GM19372 (cell line): ENCODE measurements around the gene NOP9.
A peak's percentile ranks its signal among the peaks of the same experiment; 100 is the strongest.

ENCODE experiments used
- ATAC-seq: cut with Tn5 transposase; IDR thresholded peaks from one replicate; pipeline ENCODE4 v1.9.1; 2021; ENCODE audit warnings: mild to moderate bottlenecking, low read depth, moderate library complexity; ENCODE audit not compliant: unreplicated experiment

Gene NOP9, protein sequence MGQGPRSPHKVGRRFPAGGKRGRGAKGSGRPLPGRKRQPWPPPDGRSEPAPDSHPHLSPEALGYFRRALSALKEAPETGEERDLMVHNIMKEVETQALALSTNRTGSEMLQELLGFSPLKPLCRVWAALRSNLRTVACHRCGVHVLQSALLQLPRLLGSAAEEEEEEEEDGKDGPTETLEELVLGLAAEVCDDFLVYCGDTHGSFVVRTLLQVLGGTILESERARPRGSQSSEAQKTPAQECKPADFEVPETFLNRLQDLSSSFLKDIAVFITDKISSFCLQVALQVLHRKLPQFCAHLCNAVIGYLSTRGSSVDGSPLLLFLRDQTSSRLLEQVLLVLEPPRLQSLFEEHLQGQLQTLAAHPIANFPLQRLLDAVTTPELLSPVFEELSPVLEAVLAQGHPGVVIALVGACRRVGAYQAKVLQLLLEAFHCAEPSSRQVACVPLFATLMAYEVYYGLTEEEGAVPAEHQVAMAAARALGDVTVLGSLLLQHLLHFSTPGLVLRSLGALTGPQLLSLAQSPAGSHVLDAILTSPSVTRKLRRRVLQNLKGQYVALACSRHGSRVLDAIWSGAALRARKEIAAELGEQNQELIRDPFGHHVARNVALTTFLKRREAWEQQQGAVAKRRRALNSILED

DNA sequence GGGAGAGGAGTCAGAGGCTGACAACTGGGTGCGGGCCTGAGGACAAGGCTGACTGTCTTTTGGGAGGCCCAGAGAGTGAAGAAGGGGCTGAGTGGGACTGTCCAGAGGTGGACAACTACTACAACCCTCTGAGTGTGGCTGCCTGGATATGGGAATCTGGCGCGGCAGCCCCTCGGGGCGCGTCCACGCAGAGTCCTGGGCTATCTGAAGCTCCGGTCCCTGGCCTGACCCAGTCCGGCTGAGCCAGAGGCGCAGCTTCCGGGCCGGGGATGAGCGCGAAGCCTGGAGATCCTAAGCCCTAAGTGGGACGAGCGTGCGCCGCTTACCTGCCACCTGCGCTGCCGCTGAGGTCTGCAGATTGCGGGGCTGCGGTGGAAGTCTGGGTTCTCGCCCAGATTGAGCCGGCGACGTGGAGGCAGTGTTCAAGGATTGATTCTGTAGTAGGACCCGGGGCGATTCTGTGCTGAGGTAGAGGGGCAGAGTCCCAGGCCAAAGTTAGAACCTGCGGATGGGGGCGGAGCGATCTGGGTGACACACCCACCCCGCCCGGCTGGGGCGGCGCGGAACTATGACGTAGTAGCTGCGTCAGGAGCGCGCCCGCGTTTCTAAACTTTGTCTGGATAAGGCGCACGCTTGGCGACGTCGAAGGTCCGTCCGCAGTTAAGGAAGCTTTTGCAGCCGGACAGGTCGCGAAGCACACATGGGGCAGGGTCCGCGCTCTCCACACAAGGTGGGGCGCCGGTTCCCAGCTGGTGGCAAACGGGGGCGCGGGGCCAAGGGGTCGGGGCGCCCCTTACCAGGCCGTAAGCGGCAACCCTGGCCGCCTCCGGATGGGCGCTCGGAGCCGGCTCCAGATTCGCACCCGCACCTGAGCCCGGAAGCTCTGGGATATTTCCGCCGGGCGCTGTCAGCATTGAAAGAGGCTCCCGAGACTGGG, at the start of gene NOP9, which contains the start of gene DHRS1:
Gene NOP9 (plus strand): TSS at position 596 of the 937 bp plus-strand sequence. CDS start 105 bp downstream, at position 701.
Gene DHRS1 (minus strand): TSS at position 526 of the 937 bp plus-strand sequence. CDS start 674 bp downstream, outside the sequence.
- peak; percentile 73 for ATAC-seq

DNA sequence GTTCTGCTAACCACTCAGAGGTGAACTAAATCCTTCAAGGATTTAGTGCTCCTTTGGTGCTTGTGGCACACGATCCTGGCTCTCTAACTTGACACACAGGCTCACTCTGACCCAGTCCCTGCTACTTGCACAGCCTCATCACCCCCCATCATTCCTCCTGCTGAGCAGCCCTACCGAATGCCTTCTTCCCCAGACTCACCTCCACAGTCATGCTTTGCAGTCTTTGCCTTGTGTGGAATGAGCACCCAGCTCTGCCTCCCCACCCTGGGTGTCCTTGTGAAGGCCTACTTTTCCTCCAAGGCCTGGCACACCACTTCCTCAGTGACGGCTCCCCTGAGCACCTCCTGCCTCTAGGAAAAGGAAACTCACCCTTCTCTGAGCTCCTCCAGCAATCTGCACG, 49.3 kb upstream of the NOP9 start:
- ATAC-seq = no peak

DNA sequence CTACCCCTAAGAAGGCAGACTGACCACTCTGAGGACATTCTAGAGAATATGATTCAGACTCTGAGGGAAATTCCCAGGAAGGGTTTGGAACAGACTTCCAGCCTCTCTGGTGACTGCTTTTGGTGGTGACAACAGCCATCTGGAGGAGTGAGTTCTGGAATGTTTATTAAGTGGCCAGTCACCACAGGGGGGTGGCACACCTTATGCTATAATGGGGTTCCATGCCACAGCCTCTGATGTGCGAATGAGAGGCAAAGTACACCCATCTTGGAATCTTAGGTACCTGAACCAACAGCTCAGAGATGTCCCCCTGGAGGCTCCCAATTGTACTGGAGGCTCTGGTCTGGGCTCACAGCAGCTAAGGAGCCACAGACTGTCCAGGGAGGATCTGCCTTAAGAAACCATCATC, 47.8 kb upstream of the NOP9 start:
- no peak for ATAC-seq

DNA sequence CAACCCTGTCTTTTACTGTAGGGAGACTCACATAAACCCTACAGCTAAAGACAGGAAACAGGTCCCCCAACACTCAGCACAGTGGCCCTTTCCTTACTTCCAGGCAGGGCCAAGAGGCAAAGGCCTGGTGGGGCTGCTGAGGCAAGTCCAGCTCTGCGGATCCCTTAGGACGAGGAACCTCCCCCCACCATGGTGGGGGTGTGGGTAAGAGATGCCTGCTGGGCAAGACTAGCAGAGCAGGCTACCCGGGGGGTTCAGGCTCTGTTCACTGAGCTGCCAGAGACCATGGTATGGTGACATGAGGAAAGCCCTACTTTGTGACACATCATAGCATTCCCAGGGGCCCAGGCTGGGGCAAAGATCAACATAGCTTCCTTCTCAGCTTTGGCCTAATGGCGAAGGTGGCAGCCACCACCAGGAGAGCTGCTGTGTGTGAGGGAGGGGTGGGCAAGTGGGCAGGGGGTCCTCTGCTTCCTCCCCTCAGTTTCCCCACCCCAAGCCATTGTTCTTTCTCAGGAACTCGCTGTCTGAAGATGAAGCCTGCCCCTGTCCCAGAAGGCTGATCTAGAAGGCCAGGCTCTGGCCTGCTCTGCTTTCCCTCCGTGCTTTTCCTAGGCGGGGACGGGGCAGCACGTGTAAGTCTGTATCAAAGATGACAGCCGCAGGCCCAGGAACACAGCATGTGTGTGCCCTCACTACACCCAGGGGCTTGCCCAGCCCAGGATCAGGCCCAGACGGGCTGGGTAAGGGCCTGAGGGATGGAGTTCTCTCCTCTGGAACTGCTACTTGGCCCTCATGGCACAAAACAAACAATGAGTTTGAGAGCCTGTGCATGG, 47.1 kb upstream of the NOP9 start:
- no peak for ATAC-seq

DNA sequence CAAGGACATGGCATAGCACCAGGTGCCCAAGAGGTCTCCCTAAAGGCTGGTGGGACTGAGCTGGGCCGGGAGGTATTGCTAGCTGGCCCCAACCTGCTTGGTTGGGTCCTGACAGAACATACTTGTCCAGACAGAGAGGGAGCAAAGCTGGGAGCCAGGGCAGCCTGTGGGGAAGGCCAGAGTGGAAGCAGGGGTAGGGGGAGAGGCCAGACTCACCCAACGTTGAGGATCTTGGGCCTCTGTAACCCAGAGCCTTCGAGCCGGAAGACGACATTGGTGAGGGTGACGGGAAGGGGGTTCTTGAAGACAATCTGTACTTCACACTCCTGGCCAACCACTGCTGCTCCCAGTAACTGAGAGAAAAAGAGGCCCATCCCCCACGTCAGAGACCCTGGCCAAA, 45.7 kb upstream of the NOP9 start:
- ATAC-seq = no peak

GRCh38 chr14:24254630-24255392, 44.8 kb upstream of the NOP9 start:
- no peak for ATAC-seq

DNA sequence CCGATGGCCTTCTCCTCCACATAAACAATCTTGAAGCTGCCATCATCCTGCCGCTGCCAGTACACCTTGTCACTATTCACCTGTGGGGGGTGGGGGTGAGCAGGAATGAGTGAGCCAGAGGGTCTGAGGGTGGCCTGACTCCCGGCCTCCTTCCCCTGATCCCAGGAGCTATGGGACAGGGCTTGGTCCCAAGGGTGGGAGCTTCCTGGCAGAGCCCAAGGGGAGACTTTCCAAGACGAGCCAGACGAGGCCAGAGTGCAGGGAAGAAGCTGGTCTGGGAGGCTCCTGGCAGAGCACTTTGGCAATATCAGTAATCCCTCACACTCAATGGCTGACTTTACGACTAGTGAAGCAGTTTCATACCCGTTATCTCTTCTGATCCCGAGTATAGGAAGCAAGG, 44.2 kb upstream of the NOP9 start:
- no peak for ATAC-seq

- no peak for ATAC-seq
These were observed 43.5 kb upstream of the NOP9 start for GRCh38 chr14:24255931-24256711.

GRCh38 chr14:24256960-24257359, 42.7 kb upstream of the NOP9 start:
- ATAC-seq = no peak

DNA sequence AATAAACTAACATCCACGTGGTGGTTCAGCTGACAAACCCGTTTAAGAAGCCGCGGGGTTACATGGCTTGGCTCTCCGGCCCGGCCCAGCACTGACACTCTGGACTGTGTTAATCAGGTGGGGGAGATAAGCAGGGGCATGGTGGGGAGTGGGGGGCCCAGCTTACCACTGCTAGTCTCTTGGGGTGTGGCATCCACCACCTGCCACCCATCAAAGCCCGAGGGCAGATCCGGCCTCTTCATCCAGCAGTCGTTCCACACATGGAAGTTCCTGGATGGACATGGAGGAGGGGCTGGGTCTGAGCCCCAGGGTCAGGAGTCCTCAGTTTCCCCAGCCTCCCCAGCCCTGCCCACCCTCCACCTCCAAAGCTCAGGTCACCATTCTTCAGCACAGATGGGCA, 41.5 kb upstream of the NOP9 start:
- ATAC-seq = no peak

GRCh38 chr14:24258548-24259265, 40.9 kb upstream of the NOP9 start:
- ATAC-seq = no peak

DNA sequence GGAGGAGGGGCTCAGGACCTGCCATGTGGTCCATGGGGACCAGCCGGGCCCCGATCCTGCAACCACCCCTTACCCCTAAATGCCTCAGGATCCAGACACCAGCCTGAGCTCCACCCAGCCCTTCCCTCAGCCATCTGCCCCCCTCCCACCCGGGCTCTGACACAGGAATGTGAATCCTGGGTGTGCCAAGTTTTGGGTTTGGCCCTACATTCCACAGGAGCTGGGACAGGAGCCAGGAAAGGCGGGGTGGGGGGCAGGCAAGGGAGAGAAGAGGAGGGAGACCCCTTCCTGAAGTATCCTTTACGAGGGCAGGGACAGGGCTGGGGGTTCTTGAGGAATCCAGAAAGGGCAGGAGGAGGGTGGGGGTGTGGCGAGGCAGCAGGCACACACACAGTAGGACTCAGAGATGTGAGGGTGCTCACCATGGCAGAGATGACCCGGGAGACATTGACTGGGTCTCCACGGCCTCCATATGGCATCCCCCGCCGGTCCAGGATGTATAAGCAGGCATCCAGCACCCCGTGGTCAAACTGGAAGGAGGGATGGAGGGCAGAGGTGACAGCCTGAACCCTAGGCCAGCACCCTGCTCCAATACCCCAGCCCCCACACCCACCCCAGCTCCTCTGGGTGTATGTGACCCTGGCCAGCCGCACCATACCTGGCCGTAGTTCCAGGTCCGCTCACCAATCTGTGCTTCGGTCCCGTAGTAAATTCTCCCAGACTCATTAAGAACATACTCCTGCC, 40.2 kb upstream of the NOP9 start:
- ATAC-seq = no peak

GRCh38 chr14:24260026-24260779, 39.4 kb upstream of the NOP9 start:
- ATAC-seq = no peak

DNA sequence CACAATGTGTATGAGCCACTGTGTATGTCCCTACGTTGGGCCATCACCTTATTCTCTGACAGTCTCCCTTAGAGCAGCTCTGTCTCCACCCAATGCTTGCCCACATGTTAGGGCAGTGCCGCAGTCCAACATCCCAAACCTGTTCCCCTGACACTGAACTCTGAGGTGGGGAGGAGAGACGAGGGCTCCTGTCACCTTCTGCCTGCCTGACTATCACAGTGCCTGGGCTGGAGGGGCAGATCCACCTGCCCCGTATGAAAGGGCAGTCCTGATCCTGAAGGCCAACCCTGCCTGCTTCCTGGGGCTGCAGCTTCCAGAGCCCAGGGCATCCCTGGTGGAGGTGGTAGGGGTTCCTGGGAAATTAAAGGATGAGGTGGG, 38.9 kb upstream of the NOP9 start:
- no peak for ATAC-seq

GRCh38 chr14:24261256-24261968, 38.2 kb upstream of the NOP9 start:
- ATAC-seq = no peak

GRCh38 chr14:24261969-24262327, 37.7 kb upstream of the NOP9 start:
- ATAC-seq = no peak
